Cardiac muscle cell (in vitro differentiated cells and primary cell): Measurements from ENCODE around the gene DBNL. TPM values are rescaled to one million over a fixed set of nuclear protein-coding genes. Genes with fewer than 3 reads are reported as not detected.

Source experiments
- DNase-seq, 2 donors: peaks; one replicate each; pipeline versions ENCODE4 v3.0.0 to v3.0.0-alpha.2; 2010 to 2017; ENCODE audit warnings: low read depth in 1 of 2, low spot score in 1 of 2
- H3K27ac ChIP-seq: fragments of 200-600 bp; sonication (generic); 2 replicates; pipeline ENCODE4 v1.5.1; 2016
- H3K27me3 ChIP-seq: fragments of 200-600 bp; sonication (generic); 2 replicates; pipeline ENCODE4 v1.6.0; 2016; ENCODE audit warnings: control low read depth
- H3K36me3 ChIP-seq: fragments of 200-600 bp; sonication (generic); 2 replicates; pipeline ENCODE4 v1.5.1; 2016; ENCODE audit warnings: control low read depth
- H3K4me1 ChIP-seq: fragments of 200-600 bp; sonication (generic); 2 replicates; pipeline ENCODE4 v1.8.1; 2017; ENCODE audit warnings: low read depth, mild to moderate bottlenecking, mixed run types
- H3K4me3 ChIP-seq: fragments of 200-600 bp; sonication (generic); 2 replicates; pipeline ENCODE4 v1.5.1; 2016; ENCODE audit warnings: mild to moderate bottlenecking
- H3K9me3 ChIP-seq: fragments of 200-600 bp; sonication (generic); 2 replicates; pipeline ENCODE4 v1.5.1; 2017; ENCODE audit warnings: low read depth, mild to moderate bottlenecking, control low read depth
- CTCF ChIP-seq: IDR thresholded peaks from 2 replicates; pipeline ENCODE4 v1.5.1; 2012; ENCODE audit warnings: low read depth, mild to moderate bottlenecking, low read length
- polyA plus RNA-seq: library from polyadenylated mRNA; unstranded; fragments of >200 nt; fragmentation: Nextera tagmentation; extraction: Ambion mirVana; gene quantifications from 2 replicates; pipeline ENCODE4 v1.2.1, GENCODE V29; 2016
- total RNA-seq: library from RNA; depleted of rRNA; stranded (reverse); fragments of >200 nt; gene quantifications from 2 replicates; pipeline ENCODE4 v1.2.3, GENCODE V29; 2016

The DBNL gene
- total and polyA plus RNA-seq, 2 experiments from 2014 or later: 129 to 130 TPM

GRCh38 chr7:44078521-44078920, 34.0 kb downstream of the DBNL start:
- no peak overlapping the region for H3K27ac ChIP-seq
- no peak for TF ChIP-seq CTCF
- no peak for DNase-seq
- H3K36me3 ChIP-seq: peaks cover 36% of the 10 kb centered on the region
- no peak overlapping the region for H3K4me3 ChIP-seq
- H3K27me3 ChIP-seq: no peaks in the 10 kb centered on the region
- no peaks in the 10 kb centered on the region for H3K9me3 ChIP-seq
- peaks cover 3% of the 10 kb centered on the region for H3K4me1 ChIP-seq

GRCh38 chr7:44079331-44080021, 35.0 kb downstream of the DBNL start:
- H3K27me3 ChIP-seq: no peaks in the 10 kb centered on the region
- H3K36me3 ChIP-seq: peaks cover 33% of the 10 kb centered on the region

GRCh38 chr7:44080118-44080517, 35.6 kb downstream of the DBNL start:
- Histone ChIP-seq H3K36me3 (peaks cover 30% of the 10 kb centered on the region), H3K27me3 (no peaks in the 10 kb centered on the region), H3K4me1 (peaks cover 3% of the 10 kb centered on the region), H3K9me3 (no peaks in the 10 kb centered on the region), H3K4me3 (no peak overlapping the region), H3K27ac (no peak overlapping the region)
- no peak for DNase-seq
- no peak for TF ChIP-seq CTCF

More at GRCh38 chr7:44079331-44080021, 35.0 kb downstream of the DBNL start:
- H3K4me1 ChIP-seq: peaks cover 3% of the 10 kb centered on the region
- TF ChIP-seq CTCF: no peak
- H3K27ac ChIP-seq: no peak overlapping the region
- DNase-seq: no peak
- H3K9me3 ChIP-seq: no peaks in the 10 kb centered on the region
- no peak overlapping the region for H3K4me3 ChIP-seq

GRCh38 chr7:44080686-44081265, 36.3 kb downstream of the DBNL start:
- H3K9me3 ChIP-seq: no peaks in the 10 kb centered on the region
- H3K27ac ChIP-seq: no peak overlapping the region
- DNase-seq: no peak
- peaks cover 3% of the 10 kb centered on the region for H3K4me1 ChIP-seq
- no peak for TF ChIP-seq CTCF
- H3K27me3 ChIP-seq: no peaks in the 10 kb centered on the region
- H3K36me3 ChIP-seq: peaks cover 30% of the 10 kb centered on the region
- H3K4me3 ChIP-seq: no peak overlapping the region

- Histone ChIP-seq H3K4me3 (peak overlapping the region; percentile 55), H3K9me3 (no peaks in the 10 kb centered on the region), H3K27me3 (no peaks in the 10 kb centered on the region), H3K4me1 (peaks cover 3% of the 10 kb centered on the region), H3K27ac (no peak overlapping the region), H3K36me3 (peaks cover 25% of the 10 kb centered on the region)
- DNase-seq: no peak
- TF ChIP-seq CTCF: no peak
These were observed 36.8 kb downstream of the DBNL start for GRCh38 chr7:44081266-44081748.
